Left forelimb (tissue), 1 donor: ENCODE data around the gene STK10.

Experiments used
- DNase-seq: peaks from one replicate; pipeline ENCODE4 v3.0.0-alpha.2; 2018; ENCODE audit warnings: low spot score

Gene STK10

GRCh38 chr5:172086194-172086975 lies 101.6 kb downstream of the STK10 start:
- no peak for DNase-seq

- DNase-seq = no peak
Measured at GRCh38 chr5:172085738-172086137, 102.3 kb downstream of the STK10 start.

- no peak for DNase-seq
Measured at GRCh38 chr5:172082180-172082579, 105.8 kb downstream of the STK10 start.

- no peak for DNase-seq
Measured at GRCh38 chr5:172079876-172080275, 108.1 kb downstream of the STK10 start.

GRCh38 chr5:172078726-172079345 lies 109.2 kb downstream of the STK10 start:
- DNase-seq = no peak

GRCh38 chr5:172077664-172078425 lies 110.2 kb downstream of the STK10 start:
- DNase-seq = no peak

GRCh38 chr5:172076761-172077244 lies 111.2 kb downstream of the STK10 start:
- DNase-seq = no peak

GRCh38 chr5:172075656-172076055 lies 112.4 kb downstream of the STK10 start:
- DNase-seq = no peak

GRCh38 chr5:172074896-172075295 lies 113.1 kb downstream of the STK10 start:
- DNase-seq = no peak

- DNase-seq = no peak
Measured at GRCh38 chr5:172071309-172071875, 116.6 kb downstream of the STK10 start.

GRCh38 chr5:172065431-172066065 lies 122.5 kb downstream of the STK10 start:
- DNase-seq = no peak

- DNase-seq = no peak
Measured at GRCh38 chr5:172064766-172065165, 123.3 kb downstream of the STK10 start.

- no peak for DNase-seq
Measured at GRCh38 chr5:172064358-172064757, 123.7 kb downstream of the STK10 start.

- no peak for DNase-seq
Measured at GRCh38 chr5:172063463-172064235, 124.4 kb downstream of the STK10 start.

- no peak for DNase-seq
Measured at GRCh38 chr5:172059661-172060100, 128.3 kb downstream of the STK10 start.

GRCh38 chr5:172058088-172058487 lies 129.9 kb downstream of the STK10 start:
- DNase-seq = no peak

- no peak for DNase-seq
Measured at GRCh38 chr5:172055996-172056395, 132.0 kb downstream of the STK10 start.

GRCh38 chr5:172055421-172055820 lies 132.6 kb downstream of the STK10 start:
- DNase-seq = no peak

- no peak for DNase-seq
Measured at GRCh38 chr5:172054611-172055153, 133.3 kb downstream of the STK10 start.

- DNase-seq = no peak
Measured at GRCh38 chr5:172052450-172053236, 135.4 kb downstream of the STK10 start.
